Lower lobe of right lung (tissue), 2 donors: Measurements from ENCODE around the gene KIF22. TPM values are rescaled to one million over a fixed set of nuclear protein-coding genes. Genes with fewer than 3 reads are reported as not detected.

ENCODE experiments used
- ATAC-seq, 2 donors: fragments of 200-7000 bp; cut with Tn5 transposase; one replicate each; pipeline ENCODE4 v1.9.1; 2020 to 2022; ENCODE audit warnings: mild to moderate bottlenecking in 2 of 2, moderate library complexity in 2 of 2
- DNase-seq: peaks from one replicate; pipeline ENCODE4 v3.0.0-alpha.2; 2020
- H3K27ac ChIP-seq: fragments of 200-600 bp; one replicate; pipeline ENCODE4 v1.8.0; 2022
- H3K27me3 ChIP-seq: fragments of 200-600 bp; one replicate; pipeline ENCODE4 v1.8.0; 2022; ENCODE audit warnings: low read depth
- H3K36me3 ChIP-seq: fragments of 200-600 bp; one replicate; pipeline ENCODE4 v1.8.0; 2022; ENCODE audit warnings: mild to moderate bottlenecking
- H3K4me1 ChIP-seq: fragments of 200-600 bp; one replicate; pipeline ENCODE4 v1.8.0; 2022
- H3K4me3 ChIP-seq: fragments of 200-600 bp; one replicate; pipeline ENCODE4 v1.8.0; 2022; ENCODE audit warnings: mild to moderate bottlenecking
- H3K9me3 ChIP-seq: fragments of 200-600 bp; one replicate; pipeline ENCODE4 v1.8.0; 2022
- CTCF ChIP-seq: fragments of 200-600 bp; IDR thresholded peaks from one replicate; pipeline ENCODE4 v1.8.0; 2022; ENCODE audit warnings: antibody characterized with exemption, mild to moderate bottlenecking
- intact Hi-C: fragments of 100-400 bp; cut with DNase I; formaldehyde crosslinking; loops from one replicate; pipeline ENCODE4 v1.11.0; 2022
- long read RNA-seq: library from polyadenylated mRNA; unstranded; transcript quantifications from one replicate; pipeline ENCODE4 v2.0.0, GENCODE V29; 2021
- total RNA-seq: library from RNA; stranded (reverse); fragmentation: NEBNext Ultra II Directional; extraction: Animal tissue kit (Norgen Biotek cat#: 25700); gene quantifications from one replicate; pipeline ENCODE4 v1.2.1, GENCODE V29; 2021
- donor health status: DM: no; HTN: yes; CAD: no; lungs with severe emphysema.

Gene KIF22
- total RNA-seq = 21.8 TPM
- long read RNA-seq, transcript KIF22-201 (14 exons, 2,113 nt) = major isoform, 21 of 40 reads
- long read RNA-seq, partial matches to known transcripts = 10 of 40 reads
- long read RNA-seq, other reads (novel, unspliced or antisense) = 9 of 40 reads

- peak; percentile 99 for DNase-seq
- peaks cover 21% of the 10 kb centered on the region for H3K4me1 ChIP-seq
- intact Hi-C loops = no loop called here
- peak within 1 kb of the TSS; percentile 83 for H3K4me3 ChIP-seq
- H3K9me3 ChIP-seq = no peaks in the 10 kb centered on the region
- no peaks in the 10 kb centered on the region for H3K27me3 ChIP-seq
- peak within 1 kb of the TSS; percentile 89 for H3K27ac ChIP-seq
- peak; percentile 99 for ATAC-seq
- TF ChIP-seq CTCF = peak; percentile 77
- no peaks in the 10 kb centered on the region for H3K36me3 ChIP-seq
Observed at GRCh38 chr16:29790183-29790948, at the start of gene KIF22. TSS of gene KIF22 (plus strand) at chr16:29790751. CDS start at chr16:29790760, 9 bp downstream.

- no peaks in the 10 kb centered on the region for H3K36me3 ChIP-seq
- H3K27me3 ChIP-seq = no peaks in the 10 kb centered on the region
- H3K9me3 ChIP-seq = no peaks in the 10 kb centered on the region
- no peak overlapping the region for H3K4me3 ChIP-seq
- ATAC-seq = no peak
- peaks cover 14% of the 10 kb centered on the region for H3K4me1 ChIP-seq
- TF ChIP-seq CTCF = no peak
- DNase-seq = no peak
- H3K27ac ChIP-seq = no peak overlapping the region
- intact Hi-C loops = no loop called here
Observed at GRCh38 chr16:29742683-29743275, 47.8 kb upstream of the KIF22 start.

- H3K27ac ChIP-seq = no peak overlapping the region
- intact Hi-C loops = no loop called here
- peaks cover 14% of the 10 kb centered on the region for H3K4me1 ChIP-seq
- no peak for DNase-seq
- H3K9me3 ChIP-seq = no peaks in the 10 kb centered on the region
- H3K27me3 ChIP-seq = no peaks in the 10 kb centered on the region
- no peak for ATAC-seq
- TF ChIP-seq CTCF = no peak
- no peaks in the 10 kb centered on the region for H3K36me3 ChIP-seq
- no peak overlapping the region for H3K4me3 ChIP-seq
Observed at GRCh38 chr16:29743475-29743826, 47.1 kb upstream of the KIF22 start.

- no peaks in the 10 kb centered on the region for H3K36me3 ChIP-seq
- H3K9me3 ChIP-seq = no peaks in the 10 kb centered on the region
- H3K27ac ChIP-seq = peak overlapping the region; percentile 73
- H3K27me3 ChIP-seq = no peaks in the 10 kb centered on the region
- ATAC-seq = no peak
- intact Hi-C loops = no loop called here
- TF ChIP-seq CTCF = no peak
- peak overlapping the region; percentile 62 for H3K4me3 ChIP-seq
- DNase-seq = no peak
- peaks cover 14% of the 10 kb centered on the region for H3K4me1 ChIP-seq
Observed at GRCh38 chr16:29743827-29744531, 46.6 kb upstream of the KIF22 start.

- Histone ChIP-seq H3K9me3 (no peaks in the 10 kb centered on the region), H3K4me3 (peak overlapping the region; percentile 62), H3K36me3 (no peaks in the 10 kb centered on the region), H3K27ac (peak overlapping the region; percentile 73), H3K4me1 (peaks cover 14% of the 10 kb centered on the region), H3K27me3 (no peaks in the 10 kb centered on the region)
- peak in 1 of 2 donors; percentile 6 for ATAC-seq
- no peak for DNase-seq
- TF ChIP-seq CTCF = no peak
- intact Hi-C loops = no loop called here
Observed at GRCh38 chr16:29744541-29745101, 45.9 kb upstream of the KIF22 start.
